A549 (cell line): Measurements from ENCODE around the gene ATG10. TPM values are rescaled to one million over a fixed set of nuclear protein-coding genes. Genes with fewer than 3 reads are reported as not detected.

Experiments used
- ATAC-seq, 2 experiments: fragments of 200-7000 bp in 1 of 2; fragments of >200 bp in 1 of 2; cut with Nextera tagmentation in 1 of 2; cut with Tn5 transposase in 1 of 2; 3 replicates each; pipeline versions ENCODE4 v1.8.0 to v1.9.1; 2018 to 2020; ENCODE audit warnings: mild to moderate bottlenecking in 1 of 2, moderate library complexity in 1 of 2
- CTCF ChIA-PET: fragments of 300-600 bp; sonication (Branson Sonifier 250); formaldehyde crosslinking; extraction: SDS; loops from one replicate; lab custom pipeline; 2021; ENCODE audit warnings: antibody characterized with exemption, inconsistent platforms; lab: Yijun Ruan, JAX
- POLR2A ChIA-PET: fragments of 350-600 bp; formaldehyde crosslinking; extraction: SDS; loops from one replicate; lab custom pipeline; 2021; ENCODE audit warnings: antibody characterized with exemption, inconsistent platforms; lab: Yijun Ruan, JAX
- DNase-seq, 2 experiments: peaks; one replicate each; pipeline versions ENCODE4 v3.0.0 to v3.0.0-alpha.2; 2011 to 2016; ENCODE audit warnings: low read depth in 1 of 2, low spot score in 1 of 2
- FAIRE-seq: peaks from 2 replicates; lab custom pipeline; 2011; peaks lifted over from hg19 to GRCh38; lab: Jason Lieb, UNC
- H3K27ac ChIP-seq, 2 experiments: fragments of >200 bp; sonication (Bioruptor Twin); formaldehyde crosslinking; 3 replicates each; pipeline ENCODE4 v1.5.1; 2016 to 2017
- H3K4me1 ChIP-seq: fragments of >200 bp; sonication (Bioruptor Twin); formaldehyde crosslinking; 3 replicates; pipeline ENCODE4 v1.6.1; 2016
- H3K4me2 ChIP-seq: fragments of >200 bp; sonication (Bioruptor Twin); formaldehyde crosslinking; 3 replicates; pipeline ENCODE4 v1.6.1; 2016
- H3K4me3 ChIP-seq: fragments of >200 bp; sonication (Bioruptor Twin); formaldehyde crosslinking; 3 replicates; pipeline ENCODE4 v1.5.1; 2016
- H3K9me3 ChIP-seq: fragments of >200 bp; sonication (Bioruptor Twin); formaldehyde crosslinking; 3 replicates; pipeline ENCODE4 v1.6.1; 2016
- ATOH8 ChIP-seq: fragments of 250-450 bp; sonication (Bioruptor Pico); IDR thresholded peaks from 2 replicates; pipeline ENCODE4 v1.5.0; 2020; ENCODE audit warnings: low read depth, mild to moderate bottlenecking, moderate library complexity
- BCL3 ChIP-seq: fragments of >200 bp; sonication (Bioruptor Twin); formaldehyde crosslinking; IDR thresholded peaks from 3 replicates; pipeline ENCODE4 v1.6.1; 2016
- CBX2 ChIP-seq: fragments of 200-600 bp; sonication (generic); IDR thresholded peaks from 2 replicates; pipeline ENCODE4 v1.6.1; 2016; ENCODE audit warnings: low read depth, mild to moderate bottlenecking, borderline replicate concordance
- CHD2 ChIP-seq: fragments of 150-350 bp; IDR thresholded peaks from 2 replicates; pipeline ENCODE4 v1.6.1; 2014; ENCODE audit warnings: low read length; ENCODE audit not compliant: partially characterized antibody
- EHF ChIP-seq: fragments of 250-450 bp; sonication (Bioruptor Pico); IDR thresholded peaks from 2 replicates; pipeline ENCODE4 v1.5.0; 2020; ENCODE audit warnings: mild to moderate bottlenecking
- ELK1 ChIP-seq: fragments of 150-350 bp; IDR thresholded peaks from 2 replicates; pipeline ENCODE4 v1.6.1; 2014; ENCODE audit warnings: low read depth, mild to moderate bottlenecking, low read length
- ESRRA ChIP-seq: fragments of 150-350 bp; IDR thresholded peaks from 2 replicates; pipeline ENCODE4 v1.6.1; 2014; ENCODE audit warnings: mild to moderate bottlenecking, low read length, borderline replicate concordance
- FOSB ChIP-seq: fragments of 250-450 bp; sonication (Bioruptor Pico); IDR thresholded peaks from 2 replicates; pipeline ENCODE4 v1.5.0; 2020; ENCODE audit warnings: mild to moderate bottlenecking, moderate library complexity
- FOXS1 ChIP-seq: fragments of 250-450 bp; sonication (Bioruptor Pico); IDR thresholded peaks from 2 replicates; pipeline ENCODE4 v1.5.0; 2020; ENCODE audit warnings: mild to moderate bottlenecking, moderate library complexity
- HDAC2 ChIP-seq: fragments of 200-600 bp; sonication (generic); IDR thresholded peaks from 2 replicates; pipeline ENCODE4 v1.6.1; 2016
- HES2 ChIP-seq: fragments of >200 bp; sonication (Bioruptor Twin); formaldehyde crosslinking; IDR thresholded peaks from 2 replicates; pipeline ENCODE4 v1.6.1; 2016
- HEYL ChIP-seq: fragments of 250-450 bp; sonication (Bioruptor Pico); IDR thresholded peaks from 2 replicates; pipeline ENCODE4 v1.8.0; 2021; ENCODE audit warnings: mild to moderate bottlenecking, moderate library complexity
- HMGXB4 ChIP-seq: fragments of 250-450 bp; sonication (Bioruptor Pico); IDR thresholded peaks from 2 replicates; pipeline ENCODE4 v1.5.0; 2021; ENCODE audit warnings: mild to moderate bottlenecking, moderate library complexity, borderline replicate concordance
- HOXA7 ChIP-seq: fragments of 250-450 bp; sonication (Bioruptor Pico); IDR thresholded peaks from 2 replicates; pipeline ENCODE4 v1.5.0; 2020; ENCODE audit warnings: mild to moderate bottlenecking, moderate library complexity
- JUNB ChIP-seq: fragments of >200 bp; sonication (Bioruptor Twin); formaldehyde crosslinking; IDR thresholded peaks from 2 replicates; pipeline ENCODE4 v1.6.1; 2016
- MAFK ChIP-seq: fragments of 450-650 bp; IDR thresholded peaks from 2 replicates; pipeline ENCODE4 v1.6.1; 2014; ENCODE audit not compliant: partially characterized antibody
- NFE2L2 ChIP-seq: fragments of 150-350 bp; conservative IDR thresholded peaks from 2 replicates; pipeline ENCODE4 v1.6.1; 2014; ENCODE audit warnings: low read length
- PHF8 ChIP-seq: fragments of 200-600 bp; sonication (generic); IDR thresholded peaks from 2 replicates; pipeline ENCODE4 v1.6.1; 2016; ENCODE audit warnings: low read depth, mild to moderate bottlenecking, antibody characterized with exemption, moderate library complexity, borderline replicate concordance
- POLR2A ChIP-seq: IDR thresholded peaks from 2 replicates; pipeline ENCODE4 v1.6.1; 2012; ENCODE audit warnings: mild to moderate bottlenecking, low read length
- RAD21 ChIP-seq, 2 experiments: fragments of >200 bp in 1 of 2; sonication (Bioruptor Twin) in 1 of 2; formaldehyde crosslinking in 1 of 2; IDR thresholded peaks in 1 of 2; conservative IDR thresholded peaks in 1 of 2; 2 replicates in 1 of 2; 3 replicates in 1 of 2; pipeline ENCODE4 v1.6.1; 2012 to 2018; ENCODE audit warnings: inconsistent platforms in 1 of 2
- RCOR1 ChIP-seq: fragments of 150-350 bp; IDR thresholded peaks from 2 replicates; pipeline ENCODE4 v1.6.1; 2014; ENCODE audit warnings: antibody characterized with exemption, low read length, low read depth
- RFX5 ChIP-seq: fragments of 450-650 bp; IDR thresholded peaks from 2 replicates; pipeline ENCODE4 v1.7.1; 2014; ENCODE audit warnings: antibody characterized with exemption, mild to moderate bottlenecking, moderate library complexity
- RNF2 ChIP-seq: fragments of 200-600 bp; sonication (generic); IDR thresholded peaks from 2 replicates; pipeline ENCODE4 v1.6.1; 2016; ENCODE audit warnings: low read depth, mild to moderate bottlenecking, antibody characterized with exemption, moderate library complexity, borderline replicate concordance
- TFCP2L1 ChIP-seq: fragments of 250-450 bp; sonication (Bioruptor Pico); IDR thresholded peaks from 2 replicates; pipeline ENCODE4 v1.5.0; 2021; ENCODE audit warnings: mild to moderate bottlenecking
- ZNF302 ChIP-seq: fragments of 250-450 bp; sonication (Bioruptor Pico); IDR thresholded peaks from 2 replicates; pipeline ENCODE4 v1.9.0; 2021; ENCODE audit warnings: inconsistent platforms, mild to moderate bottlenecking, moderate library complexity
- WGBS: methylation state at CpG from one replicate; pipeline ENCODE4 v1.1.6; 2017; ENCODE audit errors: missing lambda C conversion rate; 5-methylcytosine and 5-hydroxymethylcytosine counted together
- polyA plus RNA-seq, 4 experiments: library from polyadenylated mRNA; depleted of rRNA in 3 of 4; stranded (reverse); fragments of >200 nt; fragmentation: RNase III in 1 of 4; extraction: RNeasy Plus Mini Kit Qiagen cat#74134 plus additional on column Dnase treatment in 1 of 4; gene quantifications; 2 replicates in 3 of 4; 3 replicates in 1 of 4; pipeline ENCODE4 v1.2.3, GENCODE V29; 2011 to 2017

Gene ATG10
- polyA plus RNA-seq, 2 of the 4 experiments (the other 2 are of a cell fraction), result 12.7 to 17.9 TPM

- no peak; a peak in 1 of 6 replicates for ATAC-seq
- no peak for TF ChIP-seq RNF2
- TF ChIP-seq EHF (CRISPR knock-in tag), result no peak
- no peak for TF ChIP-seq HMGXB4
- TF ChIP-seq HDAC2, result no peak
- TF ChIP-seq HEYL (CRISPR knock-in tag), result no peak
- TF ChIP-seq RFX5, result no peak
- no peak for TF ChIP-seq CBX2
- no peak for TF ChIP-seq TFCP2L1 (CRISPR knock-in tag)
- no peak for TF ChIP-seq RCOR1
- TF ChIP-seq NFE2L2, result no peak
- TF ChIP-seq FOSB (CRISPR knock-in tag), result no peak
- TF ChIP-seq JUNB, result no peak
- no peak for TF ChIP-seq HES2
- TF ChIP-seq POLR2A, result no peak
- TF ChIP-seq ELK1, result no peak
- no peak for TF ChIP-seq FOXS1
- TF ChIP-seq ATOH8 (CRISPR knock-in tag), result no peak
- no peak for TF ChIP-seq BCL3
- no peak for TF ChIP-seq ESRRA
- TF ChIP-seq ZNF302 (CRISPR knock-in tag), result no peak
- no peak for DNase-seq
- Histone ChIP-seq H3K4me1 (no peaks in the 10 kb centered on the region), H3K9me3 (no peaks in the 10 kb centered on the region), H3K27ac (no peak overlapping the region), H3K4me2 (no peak overlapping the region), H3K4me3 (no peak overlapping the region)
- ChIA-PET POLR2A (no interaction called here), CTCF (no interaction called here)
- WGBS, result 84% methylated on average over 4 of the region's 4 CpGs
- FAIRE-seq, result no peak
Measured at GRCh38 chr5:82296929-82297328, 325.1 kb downstream of the ATG10 start.

GRCh38 chr5:82297711-82298110 is 325.9 kb downstream of the ATG10 start:
- ATAC-seq (no peak), FAIRE-seq (no peak), DNase-seq (no peak)
- Histone ChIP-seq H3K4me2 (no peak overlapping the region), H3K27ac (no peak overlapping the region), H3K9me3 (no peaks in the 10 kb centered on the region), H3K4me1 (no peaks in the 10 kb centered on the region), H3K4me3 (no peak overlapping the region)
- TF ChIP-seq FOXS1 (no peak), POLR2A (no peak), RCOR1 (no peak), HMGXB4 (no peak), CHD2 (no peak), RAD21 (conservative IDR thresholded peaks at IDR 0.05 in 1 of 2, IDR thresholded peaks at IDR 0.05 in 1 of 2) (no peak), MAFK (no peak), ZNF302 (CRISPR knock-in tag) (no peak), HEYL (CRISPR knock-in tag) (no peak), PHF8 (no peak), HOXA7 (CRISPR knock-in tag) (no peak)
- ChIA-PET CTCF (no interaction called here), POLR2A (no interaction called here)
- 61% methylated on average over 3 of the region's 3 CpGs for WGBS
